SJCRH30 (cell line): ENCODE results near the gene DHX16. TPM values are rescaled to one million over a fixed set of nuclear protein-coding genes. Genes with fewer than 3 reads are reported as not detected.
A peak's percentile ranks its signal among the peaks of the same experiment; 100 is the strongest.

Experiments used
- DNase-seq, 2 experiments: peaks; one replicate each; pipeline ENCODE4 v3.0.0-alpha.2; 2015 to 2020
- H3K27ac ChIP-seq: fragments of 250-450 bp; sonication (Bioruptor Pico); 2 replicates; pipeline ENCODE4 v1.5.1; 2020; ENCODE audit warnings: mild to moderate bottlenecking, moderate library complexity
- H3K27me3 ChIP-seq: fragments of 250-450 bp; sonication (Bioruptor Pico); 2 replicates; pipeline ENCODE4 v1.5.1; 2020; ENCODE audit warnings: mild to moderate bottlenecking, moderate library complexity
- H3K36me3 ChIP-seq: fragments of 250-450 bp; sonication (Bioruptor Pico); 2 replicates; pipeline ENCODE4 v1.5.1; 2020; ENCODE audit warnings: mild to moderate bottlenecking, moderate library complexity
- H3K4me1 ChIP-seq: fragments of 250-450 bp; sonication (Bioruptor Pico); 2 replicates; pipeline ENCODE4 v1.5.1; 2020; ENCODE audit warnings: mild to moderate bottlenecking, moderate library complexity
- H3K4me3 ChIP-seq: fragments of 250-450 bp; sonication (Bioruptor Pico); 2 replicates; pipeline ENCODE4 v1.5.1; 2020; ENCODE audit warnings: mild to moderate bottlenecking, moderate library complexity
- H3K9me3 ChIP-seq: fragments of 250-450 bp; sonication (Bioruptor Pico); replicated peaks from 2 replicates; pipeline ENCODE4 v1.5.1; 2020; ENCODE audit warnings: mild to moderate bottlenecking, moderate library complexity
- total RNA-seq: library from RNA; depleted of rRNA; stranded (reverse); fragments of >200 nt; shearing (Covaris generic); gene quantifications from 2 replicates; pipeline ENCODE4 v1.2.3, GENCODE V29; 2014; rRNA removed

Gene DHX16
- total RNA-seq, 1 experiment from 2014 or later, result 29.0 TPM

DNA sequence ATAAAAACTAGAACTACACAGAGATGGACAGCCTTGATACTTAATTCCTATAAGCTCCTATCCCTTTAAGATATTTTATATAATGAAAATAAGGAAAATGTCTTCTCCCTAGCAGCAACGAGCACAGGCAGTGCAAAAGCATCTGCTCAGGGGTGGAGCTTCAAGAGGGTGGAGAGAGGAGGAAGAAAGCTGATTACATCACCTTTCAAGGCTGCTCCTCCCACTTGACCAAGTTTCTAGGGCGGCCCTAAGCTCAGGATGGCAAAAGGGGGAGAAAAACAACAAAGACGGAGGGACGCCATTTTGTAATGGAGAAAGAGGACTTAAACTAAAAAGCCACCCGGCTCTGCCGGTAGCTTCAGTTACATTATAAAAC lies 58.0 kb downstream of the DHX16 start:
- H3K36me3 ChIP-seq, result peaks cover 29% of the 10 kb centered on the region
- no peaks in the 10 kb centered on the region for H3K27me3 ChIP-seq
- DNase-seq, result peak; percentile 90 to 96
- no peaks in the 10 kb centered on the region for H3K9me3 ChIP-seq
- peak overlapping the region; percentile 75 for H3K4me3 ChIP-seq
- peak overlapping the region; percentile 98 for H3K27ac ChIP-seq
- H3K4me1 ChIP-seq, result peaks cover 4% of the 10 kb centered on the region; the same call in 1 of the 2 replicates

DNA sequence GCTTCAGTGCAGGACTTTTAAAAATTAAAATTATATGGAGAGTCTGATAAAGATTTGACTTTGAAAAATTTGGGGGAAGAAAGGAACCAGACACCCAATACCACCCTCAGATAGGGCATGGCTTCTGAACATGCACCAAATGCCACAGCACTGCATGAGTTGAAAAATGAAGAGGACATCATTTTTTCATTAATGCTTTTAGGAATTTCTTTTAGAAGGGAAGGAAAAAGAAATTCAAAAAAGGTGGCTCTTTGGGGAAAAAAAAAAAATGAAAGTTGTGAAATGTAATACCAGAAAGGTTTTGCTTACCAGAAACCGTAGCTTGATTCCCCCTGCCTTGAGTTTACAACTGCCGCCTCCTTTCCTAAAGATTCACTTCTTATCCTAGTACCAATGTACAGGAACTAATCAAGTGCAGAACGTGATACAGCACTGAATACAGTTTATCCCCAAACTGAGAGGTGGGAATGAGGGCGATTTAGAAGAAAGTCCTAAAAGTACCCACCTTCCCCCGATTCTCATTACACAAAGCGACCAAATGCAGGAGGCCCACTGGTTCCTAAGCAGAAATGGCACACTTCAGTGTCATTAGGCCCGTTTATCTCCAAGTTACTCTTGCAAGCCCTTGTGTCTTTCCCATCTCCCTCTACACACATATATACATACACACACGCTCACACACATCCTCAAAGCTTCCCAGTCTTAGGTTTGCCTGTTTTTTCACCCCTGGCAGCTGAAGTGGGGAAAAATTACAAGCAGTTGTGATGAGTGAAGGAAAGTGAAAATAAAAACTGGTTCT lies 58.6 kb downstream of the DHX16 start:
- H3K27me3 ChIP-seq, result no peaks in the 10 kb centered on the region
- peaks cover 4% of the 10 kb centered on the region; the same call in 1 of the 2 replicates for H3K4me1 ChIP-seq
- no peak overlapping the region for H3K27ac ChIP-seq
- peaks cover 34% of the 10 kb centered on the region for H3K36me3 ChIP-seq
- peak overlapping the region; percentile 75; the same call in 1 of the 2 replicates for H3K4me3 ChIP-seq
- no peaks in the 10 kb centered on the region for H3K9me3 ChIP-seq
- DNase-seq, result no peak

DNA sequence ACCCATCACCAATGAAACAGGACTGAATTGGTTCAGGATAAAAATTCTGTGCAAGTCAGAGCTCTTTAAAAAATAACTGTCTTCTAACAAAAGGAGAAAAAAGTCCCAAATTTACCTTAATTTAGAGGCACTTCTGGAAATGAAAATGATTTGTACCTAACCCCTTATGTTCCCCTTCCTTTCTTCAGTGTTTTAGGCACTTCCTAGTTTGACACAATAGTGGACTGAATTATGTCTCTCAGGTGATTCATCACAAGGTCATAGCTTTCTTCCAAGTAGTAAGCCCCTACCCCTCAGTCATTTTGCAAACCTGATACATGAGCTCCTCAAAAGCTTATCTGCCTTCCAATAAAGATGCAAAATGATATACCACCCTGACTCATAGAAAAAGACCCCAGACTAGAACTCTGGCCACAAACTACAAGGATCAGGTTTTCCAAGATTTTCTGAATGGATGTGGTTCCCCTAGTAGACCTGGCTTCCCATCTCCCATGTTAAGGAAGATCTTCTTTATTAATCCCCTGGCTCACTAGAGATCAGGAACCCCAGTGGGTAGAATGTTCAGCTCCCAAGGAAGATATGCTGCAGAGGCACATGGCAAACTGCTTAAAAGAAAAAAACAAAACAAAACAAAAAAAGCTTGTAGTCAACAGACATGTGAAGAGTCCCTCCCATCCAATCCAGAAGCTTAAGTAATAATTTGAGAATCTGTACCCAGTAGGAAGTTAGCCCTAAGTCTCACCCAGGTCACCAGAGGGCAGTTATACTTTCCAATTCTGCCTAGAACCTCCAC lies 59.4 kb downstream of the DHX16 start:
- no peak for DNase-seq
- H3K9me3 ChIP-seq, result no peaks in the 10 kb centered on the region
- H3K27ac ChIP-seq, result no peak overlapping the region
- peaks cover 4% of the 10 kb centered on the region; the same call in 1 of the 2 replicates for H3K4me1 ChIP-seq
- no peaks in the 10 kb centered on the region for H3K27me3 ChIP-seq
- H3K4me3 ChIP-seq, result no peak overlapping the region
- H3K36me3 ChIP-seq, result peaks cover 42% of the 10 kb centered on the region

DNA sequence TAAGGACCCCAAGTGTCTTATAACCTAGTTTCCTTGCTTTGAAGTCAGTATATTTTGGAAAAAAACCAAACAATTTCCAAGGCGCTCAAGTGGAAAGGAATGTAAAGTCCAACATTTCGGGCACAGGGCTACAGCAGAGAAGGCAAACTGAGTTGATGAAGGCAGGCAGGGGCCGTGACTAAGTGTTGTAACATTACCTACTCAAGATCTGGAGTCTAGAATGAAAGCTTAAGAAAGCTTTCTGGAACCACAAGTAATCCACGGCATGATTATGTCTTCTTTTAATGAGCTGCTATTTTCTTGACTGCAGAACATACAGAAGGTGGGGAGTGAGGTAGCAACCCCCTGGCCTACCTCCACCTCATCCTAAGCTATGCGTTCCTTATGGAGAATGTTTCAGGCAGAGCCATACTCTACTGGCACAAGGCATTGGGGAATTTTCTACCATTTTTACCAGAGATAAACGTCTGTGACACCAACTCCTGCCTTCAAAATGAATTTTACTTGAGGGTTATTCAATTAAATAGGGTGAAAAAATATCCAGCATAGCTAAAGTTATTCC lies 60.0 kb downstream of the DHX16 start:
- no peak for DNase-seq
- no peak overlapping the region for H3K4me3 ChIP-seq
- no peaks in the 10 kb centered on the region for H3K9me3 ChIP-seq
- H3K4me1 ChIP-seq, result peaks cover 4% of the 10 kb centered on the region; the same call in 1 of the 2 replicates
- H3K36me3 ChIP-seq, result peaks cover 46% of the 10 kb centered on the region
- H3K27me3 ChIP-seq, result no peaks in the 10 kb centered on the region
- no peak overlapping the region for H3K27ac ChIP-seq

DNA sequence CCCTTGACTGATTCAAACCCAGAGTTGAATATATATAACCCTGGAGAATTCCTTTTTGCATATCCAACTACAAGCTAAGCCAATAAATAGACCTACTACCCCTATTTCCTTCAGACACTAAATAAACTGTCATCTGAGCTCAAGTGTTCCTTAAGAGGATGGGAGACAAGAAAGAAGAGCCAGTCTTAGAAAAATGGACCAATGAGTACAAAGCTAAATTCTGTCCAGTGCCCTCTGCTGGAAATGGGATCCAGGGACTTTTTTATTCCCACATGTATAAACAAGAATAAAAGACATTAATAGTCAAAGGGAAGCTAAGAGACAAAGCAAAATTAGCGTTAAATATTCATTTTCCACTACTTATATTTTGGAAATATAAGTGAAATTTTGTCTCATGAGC lies 60.6 kb downstream of the DHX16 start:
- Histone ChIP-seq H3K27me3 (no peaks in the 10 kb centered on the region), H3K9me3 (no peaks in the 10 kb centered on the region), H3K4me3 (no peak overlapping the region), H3K36me3 (peaks cover 51% of the 10 kb centered on the region), H3K4me1 (peaks cover 4% of the 10 kb centered on the region; the same call in 1 of the 2 replicates), H3K27ac (no peak overlapping the region)
- DNase-seq, result no peak

DNA sequence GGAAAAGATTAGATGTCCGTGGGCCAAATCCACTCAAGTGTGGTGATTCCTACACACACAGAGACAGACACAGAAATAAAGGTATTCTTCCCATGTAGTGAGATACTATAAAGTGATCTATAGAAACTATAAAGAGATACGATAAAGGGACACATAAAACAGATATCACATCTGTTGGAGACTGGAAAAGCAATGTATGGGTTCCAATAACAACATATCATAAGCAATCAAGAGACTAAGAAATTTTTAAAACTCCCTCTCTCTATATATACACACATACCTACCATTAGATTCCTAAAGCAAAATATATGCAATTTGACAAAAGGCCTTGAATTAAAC lies 61.0 kb downstream of the DHX16 start:
- Histone ChIP-seq H3K9me3 (no peaks in the 10 kb centered on the region), H3K4me1 (peaks cover 4% of the 10 kb centered on the region; the same call in 1 of the 2 replicates), H3K27me3 (no peaks in the 10 kb centered on the region), H3K27ac (no peak overlapping the region), H3K36me3 (peaks cover 54% of the 10 kb centered on the region), H3K4me3 (no peak overlapping the region)
- no peak for DNase-seq

DNA sequence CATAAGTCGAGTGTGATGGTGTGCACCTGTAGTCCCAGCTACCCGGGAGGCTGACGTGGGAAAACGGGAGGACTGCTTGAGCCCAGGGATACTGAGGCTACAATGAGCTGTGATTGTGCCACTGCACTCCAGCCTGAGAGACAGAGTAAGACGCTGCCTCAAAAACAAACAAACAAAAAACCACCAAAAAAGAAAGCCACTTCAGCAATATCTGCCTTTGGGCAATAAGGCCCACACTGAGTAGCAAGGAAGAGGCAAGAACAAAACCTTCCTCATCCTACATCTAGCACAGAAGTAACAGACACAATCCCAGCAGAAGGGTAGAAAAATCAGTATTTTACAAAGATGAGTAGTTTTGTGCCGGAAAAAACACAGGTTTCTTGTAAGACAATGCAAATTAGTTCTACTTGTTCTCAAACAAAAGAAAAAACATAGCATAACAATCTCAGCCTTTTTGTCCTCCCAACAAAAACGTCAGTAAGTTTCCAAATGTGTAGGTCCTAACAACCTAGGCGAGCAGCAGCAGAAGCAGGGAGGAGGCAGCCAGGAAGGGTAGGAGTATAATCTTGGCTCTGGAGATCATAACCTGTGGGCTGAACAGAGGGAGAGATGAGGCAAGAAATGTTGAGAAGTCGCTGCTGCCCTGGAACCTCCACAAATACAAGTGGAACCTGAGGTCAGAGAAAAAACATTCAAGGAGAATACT lies 61.5 kb downstream of the DHX16 start:
- Histone ChIP-seq H3K27ac (no peak overlapping the region), H3K27me3 (no peaks in the 10 kb centered on the region), H3K4me3 (no peak overlapping the region), H3K36me3 (peaks cover 54% of the 10 kb centered on the region), H3K4me1 (peaks cover 4% of the 10 kb centered on the region; the same call in 1 of the 2 replicates), H3K9me3 (no peaks in the 10 kb centered on the region)
- no peak for DNase-seq

DNA sequence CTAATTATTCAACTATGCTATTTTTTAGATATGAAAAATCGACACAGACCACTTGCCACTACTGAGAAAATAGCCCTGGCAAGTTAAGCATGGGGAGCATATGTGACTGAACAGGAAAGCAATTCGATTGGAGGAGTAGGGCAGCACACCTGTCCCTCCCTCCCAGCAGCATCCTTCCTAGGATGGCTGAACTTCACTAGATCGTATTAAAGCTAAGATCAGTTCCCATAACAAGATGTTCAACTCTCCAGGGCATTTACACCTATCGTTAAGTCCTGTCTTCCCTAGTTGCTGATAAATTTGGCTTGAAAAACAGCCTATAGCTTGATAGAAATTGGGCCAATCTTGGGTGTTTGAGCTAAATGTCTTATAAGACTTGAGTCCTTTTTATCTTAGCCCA lies 62.7 kb downstream of the DHX16 start:
- peaks cover 54% of the 10 kb centered on the region for H3K36me3 ChIP-seq
- no peak for DNase-seq

DNA sequence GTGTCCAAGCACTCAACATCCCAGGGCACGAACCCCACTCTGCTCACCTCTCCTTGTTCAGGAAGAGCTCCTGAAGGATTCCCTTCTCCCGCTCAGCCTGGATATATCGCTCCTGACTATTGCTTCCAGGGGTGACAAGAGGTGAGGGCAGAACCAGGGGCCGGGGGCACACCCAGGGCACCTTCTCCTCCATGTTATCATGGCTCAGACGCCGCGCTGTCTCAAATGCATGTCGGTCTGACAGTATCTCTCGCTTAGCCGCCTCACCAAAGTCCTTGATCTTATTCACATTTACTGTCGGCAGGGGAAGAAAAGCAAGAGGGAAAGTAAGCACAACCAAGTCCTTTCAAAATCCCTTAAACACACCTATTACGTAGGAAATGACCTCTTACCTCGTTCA lies 68.8 kb downstream of the DHX16 start:
- H3K36me3 ChIP-seq, result peaks cover 89% of the 10 kb centered on the region

More for the DNA sequence above, 62.7 kb downstream of the DHX16 start:
- Histone ChIP-seq H3K27ac (no peak overlapping the region), H3K4me1 (peaks cover 4% of the 10 kb centered on the region; the same call in 1 of the 2 replicates), H3K9me3 (no peaks in the 10 kb centered on the region), H3K27me3 (no peaks in the 10 kb centered on the region), H3K4me3 (no peak overlapping the region)

More for the DNA sequence above, 68.8 kb downstream of the DHX16 start:
- Histone ChIP-seq H3K27ac (no peak overlapping the region), H3K4me1 (no peaks in the 10 kb centered on the region), H3K27me3 (no peaks in the 10 kb centered on the region), H3K9me3 (no peaks in the 10 kb centered on the region), H3K4me3 (no peak overlapping the region)
- DNase-seq, result no peak

Other genes starting within 250 kb of the DHX16 start
- 24.6 and 26.0 TPM in 2 replicates for gene HLA-E, start 183.5 kb downstream of the DHX16 start, total RNA-seq
- gene GNL1, start 116.5 kb downstream of the DHX16 start, total RNA-seq, result 35.7 and 42.4 TPM in 2 replicates
- 30.1 and 30.8 TPM in 2 replicates for gene PRR3, start 115.7 kb downstream of the DHX16 start, total RNA-seq
- gene ABCF1, start 101.6 kb downstream of the DHX16 start, total RNA-seq, result 68.0 and 74.7 TPM in 2 replicates
- gene PPP1R10, start 55.8 kb downstream of the DHX16 start, total RNA-seq, result 93.7 and 120 TPM in 2 replicates
- 48.8 and 51.6 TPM in 2 replicates for gene MRPS18B, start 55.2 kb downstream of the DHX16 start, total RNA-seq
- 11.4 and 13.0 TPM in 2 replicates for gene ATAT1, start 46.1 kb downstream of the DHX16 start, total RNA-seq
- gene C6orf136, start 25.9 kb downstream of the DHX16 start, total RNA-seq, result 9.1 and 10.0 TPM in 2 replicates
- 39.4 and 44.3 TPM in 2 replicates for gene PPP1R18, start 13.6 kb upstream of the DHX16 start, total RNA-seq
- 25.0 and 29.6 TPM in 2 replicates for gene NRM, start 18.0 kb upstream of the DHX16 start, total RNA-seq
- 24.6 and 25.0 TPM in 2 replicates for gene MDC1, start 44.3 kb upstream of the DHX16 start, total RNA-seq
- 1,652 and 1,704 TPM in 2 replicates for gene TUBB, start 47.3 kb upstream of the DHX16 start, total RNA-seq
- 87.4 and 92.2 TPM in 2 replicates for gene FLOT1, start 69.7 kb upstream of the DHX16 start, total RNA-seq
- gene IER3, start 71.5 kb upstream of the DHX16 start, total RNA-seq, result 19.9 and 22.1 TPM in 2 replicates
- gene DDR1, start 211.5 kb upstream of the DHX16 start, total RNA-seq, result 73.2 and 80.9 TPM in 2 replicates
- 15.1 and 24.2 TPM in 2 replicates for gene GTF2H4, start 235.2 kb upstream of the DHX16 start, total RNA-seq
- 21.3 and 23.5 TPM in 2 replicates for gene VARS2, start 241.2 kb upstream of the DHX16 start, total RNA-seq